ENCODE measurements around the gene RAB11A. TPM values are rescaled to one million over a fixed set of nuclear protein-coding genes. Genes with fewer than 3 reads are reported as not detected.
"Not testable (repeated sequence)": the region's sequence is repeated elsewhere in the genome, so short reads cannot be mapped to it uniquely, and the experiment has no call there.

RAB11A gene
- total RNA-seq, 1 experiment from 2014 or later, result 187 TPM

GRCh38 chr15:65841121-65841930 lies 28.0 kb upstream of the RAB11A start:
- DNase-seq (ENCODE audit: extremely low read depth, low read depth), result no peak

GRCh38 chr15:65845826-65846519 lies 23.3 kb upstream of the RAB11A start:
- DNase-seq (ENCODE audit: extremely low read depth, low read depth), result no peak

GRCh38 chr15:65847989-65848388 lies 21.3 kb upstream of the RAB11A start:
- no peak for DNase-seq (ENCODE audit: extremely low read depth, low read depth)

- DNase-seq (ENCODE audit: extremely low read depth, low read depth), result no peak
Measured at GRCh38 chr15:65851981-65852380, 17.3 kb upstream of the RAB11A start.

- peak; percentile 63 for DNase-seq (ENCODE audit: extremely low read depth, low read depth)
Measured at GRCh38 chr15:65856821-65857455, 12.4 kb upstream of the RAB11A start.

GRCh38 chr15:65857718-65858402 lies 11.4 kb upstream of the RAB11A start:
- no peak for DNase-seq (ENCODE audit: extremely low read depth, low read depth)

GRCh38 chr15:65862682-65863081 lies 6.6 kb upstream of the RAB11A start:
- peak; percentile 38 for DNase-seq (ENCODE audit: extremely low read depth, low read depth)

GRCh38 chr15:65863106-65863505 lies 6.2 kb upstream of the RAB11A start:
- DNase-seq (ENCODE audit: extremely low read depth, low read depth), result no peak

GRCh38 chr15:65867244-65867643 lies 2.0 kb upstream of the RAB11A start:
- DNase-seq (ENCODE audit: extremely low read depth, low read depth), result no peak

GRCh38 chr15:65867933-65868332 lies 1.4 kb upstream of the RAB11A start:
- not testable (repeated sequence) for DNase-seq (ENCODE audit: extremely low read depth, low read depth)

GRCh38 chr15:65868546-65869125 lies 655 bp upstream of the RAB11A start:
- no peak for DNase-seq (ENCODE audit: extremely low read depth, low read depth)

GRCh38 chr15:65869954-65870871 lies 922 bp downstream of the RAB11A start:
- no peak for DNase-seq (ENCODE audit: extremely low read depth, low read depth)

- peak; percentile 9 for DNase-seq (ENCODE audit: extremely low read depth, low read depth)
Measured at GRCh38 chr15:65870889-65871533, 1.7 kb downstream of the RAB11A start.

GRCh38 chr15:65871886-65872285 lies 2.6 kb downstream of the RAB11A start:
- DNase-seq (ENCODE audit: extremely low read depth, low read depth), result not testable (repeated sequence)

- not testable (repeated sequence) for DNase-seq (ENCODE audit: extremely low read depth, low read depth)
Measured at GRCh38 chr15:65872596-65872995, 3.3 kb downstream of the RAB11A start.

- no peak for DNase-seq (ENCODE audit: extremely low read depth, low read depth)
Measured at GRCh38 chr15:65873256-65873655, 4.0 kb downstream of the RAB11A start.

- no peak for DNase-seq (ENCODE audit: extremely low read depth, low read depth)
Measured at GRCh38 chr15:65875458-65875857, 6.2 kb downstream of the RAB11A start.

GRCh38 chr15:65877749-65878148 lies 8.5 kb downstream of the RAB11A start:
- no peak for DNase-seq (ENCODE audit: extremely low read depth, low read depth)

Data from NCI-H460 (cell line).